GM12878 (cell line): ENCODE measurements around the gene COX18. TPM values are rescaled to one million over a fixed set of nuclear protein-coding genes. Genes with fewer than 3 reads are reported as not detected.

Source experiments
- CEBPB ChIP-seq, 2 experiments: fragments of 150-350 bp in 1 of 2; IDR thresholded peaks; 2 replicates each; pipeline ENCODE4 v1.6.1; 2012 to 2014; ENCODE audit warnings: low read depth in 2 of 2, low read length in 2 of 2, borderline replicate concordance in 1 of 2, inconsistent platforms in 1 of 2
- IKZF2 ChIP-seq, 2 experiments: fragments of 450-650 bp; IDR thresholded peaks; 2 replicates each; pipeline ENCODE4 v1.6.1; 2017; ENCODE audit warnings: mild to moderate bottlenecking in 2 of 2, moderate library complexity in 2 of 2
- MTA3 ChIP-seq: IDR thresholded peaks from 2 replicates; pipeline ENCODE4 v1.6.1; 2012; ENCODE audit warnings: low read length, inconsistent platforms, borderline replicate concordance
- MXI1 ChIP-seq: fragments of 150-350 bp; IDR thresholded peaks from 2 replicates; pipeline ENCODE4 v1.6.1; 2011; ENCODE audit warnings: low read depth, mild to moderate bottlenecking, inconsistent platforms, low read length, improper control_type of control experiment
- MYC ChIP-seq: IDR thresholded peaks from 2 replicates; pipeline ENCODE4 v1.6.1; 2011; ENCODE audit warnings: mild to moderate bottlenecking, low read length, moderate library complexity, inconsistent platforms; ENCODE audit not compliant: insufficient read depth, insufficient replicate concordance, insufficient read length, severe bottlenecking
- PML ChIP-seq: IDR thresholded peaks from 2 replicates; pipeline ENCODE4 v1.6.1; 2012; ENCODE audit warnings: low read length, inconsistent platforms
- SMAD5 ChIP-seq: IDR thresholded peaks from 2 replicates; pipeline ENCODE4 v1.6.1; 2016; ENCODE audit warnings: antibody characterized with exemption, low read depth
- SMC3 ChIP-seq: IDR thresholded peaks from 2 replicates; pipeline ENCODE4 v1.6.1; 2011; ENCODE audit warnings: low read length, improper control_type of control experiment, borderline replicate concordance
- TCF12 ChIP-seq: IDR thresholded peaks from 2 replicates; pipeline ENCODE4 v1.6.1; 2011; ENCODE audit warnings: low read depth, mild to moderate bottlenecking, low read length
- ZBTB40 ChIP-seq: fragments of 450-650 bp; IDR thresholded peaks from 2 replicates; pipeline ENCODE4 v1.6.1; 2016; ENCODE audit warnings: mild to moderate bottlenecking, moderate library complexity, borderline replicate concordance
- ZNF207 ChIP-seq: fragments of 450-650 bp; IDR thresholded peaks from 2 replicates; pipeline ENCODE4 v1.6.1; 2014; ENCODE audit warnings: antibody characterized with exemption, mild to moderate bottlenecking, borderline replicate concordance
- polyA plus RNA-seq, 11 experiments: library from polyadenylated mRNA; depleted of rRNA in 4 of 11; unstranded in 6 of 11; stranded (reverse) in 5 of 11; fragments of >200 nt; fragmentation: Nextera tagmentation in 4 of 11; fragmentation: Illumina TruSeq in 1 of 11; extraction: Ambion mirVana in 4 of 11; extraction: Trizol in 1 of 11; gene quantifications; 1 replicate in 1 of 11; 2 replicates in 10 of 11; pipeline versions ENCODE4 v1.2.1 to v1.2.3, GENCODE V29; 2011 to 2016; ENCODE audit warnings: inconsistent platforms in 2 of 11, missing spikeins in 2 of 11, low read depth in 1 of 11
- total RNA-seq, 4 experiments: library from RNA; depleted of rRNA in 3 of 4; stranded (reverse); fragments of >200 nt in 3 of 4; fragmentation: Illumina TruSeq in 1 of 4; extraction: Trizol in 1 of 4; gene quantifications; 2 replicates each; pipeline versions ENCODE4 v1.2.1 to v1.2.3, GENCODE V29; 2013 to 2021

The COX18 gene
- total and polyA plus RNA-seq, 10 of the 15 experiments (the other 5 are each of a cell fraction or from before 2014, with no cell fraction given) = 7.2 to 36.4 (median 17.7) TPM

GRCh38 chr4:73068491-73069337 is 802 bp downstream of the COX18 start (continued):
- 0 out of 2 replicates have a peak, but pooled peaks have one; percentile 6 for TF ChIP-seq ZBTB40
- 0 out of 2 replicates have a peak, but pooled peaks have one; percentile 31 for TF ChIP-seq PML
- TF ChIP-seq TCF12 = no peak
- 0 out of 4 replicates have a peak, but pooled peaks of 1 of the 2 experiments have one; percentile 54 for TF ChIP-seq CEBPB (IDR thresholded peaks at IDR 0.05; ENCODE audit: borderline replicate concordance in 1 of 2, low read depth in 2 of 2, low read length in 2 of 2)
- TF ChIP-seq SMAD5 = 0 out of 2 replicates have a peak, but pooled peaks have one; percentile 22
- TF ChIP-seq MXI1 = peak; percentile 49; the same call in 1 of the 2 replicates
- no peak for TF ChIP-seq MYC
- no peak for TF ChIP-seq MTA3
- no peak for TF ChIP-seq SMC3
- TF ChIP-seq ZNF207 = peak; percentile 33; the same call in 1 of the 2 replicates
- TF ChIP-seq IKZF2 (IDR thresholded peaks at IDR 0.05) = peak in 1 of 2 experiments; percentile 59; a peak in 1 of 4 replicates
